Left lobe of liver (tissue), 2 donors: ENCODE data around the gene ZPR1. TPM values are rescaled to one million over a fixed set of nuclear protein-coding genes. Genes with fewer than 3 reads are reported as not detected.
A peak's percentile ranks its signal among the peaks of the same experiment; 100 is the strongest.

ENCODE experiments used
- ATAC-seq: fragments of 200-7000 bp; cut with Tn5 transposase; one replicate; pipeline ENCODE4 v1.9.1; 2020; ENCODE audit warnings: mild to moderate bottlenecking, moderate library complexity
- DNase-seq: peaks from one replicate; pipeline ENCODE4 v3.0.0-alpha.2; 2020; ENCODE audit warnings: low spot score
- total RNA-seq: library from RNA; stranded (reverse); gene quantifications from one replicate; pipeline ENCODE4 v1.2.1, GENCODE V29; 2021
- donor health status: DM: no; HTN: no; CAD: no; lungs with moderate emphysema.
- donor health status: DM: no; HTN: yes; CAD: no.

Gene ZPR1, protein sequence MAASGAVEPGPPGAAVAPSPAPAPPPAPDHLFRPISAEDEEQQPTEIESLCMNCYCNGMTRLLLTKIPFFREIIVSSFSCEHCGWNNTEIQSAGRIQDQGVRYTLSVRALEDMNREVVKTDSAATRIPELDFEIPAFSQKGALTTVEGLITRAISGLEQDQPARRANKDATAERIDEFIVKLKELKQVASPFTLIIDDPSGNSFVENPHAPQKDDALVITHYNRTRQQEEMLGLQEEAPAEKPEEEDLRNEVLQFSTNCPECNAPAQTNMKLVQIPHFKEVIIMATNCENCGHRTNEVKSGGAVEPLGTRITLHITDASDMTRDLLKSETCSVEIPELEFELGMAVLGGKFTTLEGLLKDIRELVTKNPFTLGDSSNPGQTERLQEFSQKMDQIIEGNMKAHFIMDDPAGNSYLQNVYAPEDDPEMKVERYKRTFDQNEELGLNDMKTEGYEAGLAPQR
- 53.4 TPM for total RNA-seq

DNA sequence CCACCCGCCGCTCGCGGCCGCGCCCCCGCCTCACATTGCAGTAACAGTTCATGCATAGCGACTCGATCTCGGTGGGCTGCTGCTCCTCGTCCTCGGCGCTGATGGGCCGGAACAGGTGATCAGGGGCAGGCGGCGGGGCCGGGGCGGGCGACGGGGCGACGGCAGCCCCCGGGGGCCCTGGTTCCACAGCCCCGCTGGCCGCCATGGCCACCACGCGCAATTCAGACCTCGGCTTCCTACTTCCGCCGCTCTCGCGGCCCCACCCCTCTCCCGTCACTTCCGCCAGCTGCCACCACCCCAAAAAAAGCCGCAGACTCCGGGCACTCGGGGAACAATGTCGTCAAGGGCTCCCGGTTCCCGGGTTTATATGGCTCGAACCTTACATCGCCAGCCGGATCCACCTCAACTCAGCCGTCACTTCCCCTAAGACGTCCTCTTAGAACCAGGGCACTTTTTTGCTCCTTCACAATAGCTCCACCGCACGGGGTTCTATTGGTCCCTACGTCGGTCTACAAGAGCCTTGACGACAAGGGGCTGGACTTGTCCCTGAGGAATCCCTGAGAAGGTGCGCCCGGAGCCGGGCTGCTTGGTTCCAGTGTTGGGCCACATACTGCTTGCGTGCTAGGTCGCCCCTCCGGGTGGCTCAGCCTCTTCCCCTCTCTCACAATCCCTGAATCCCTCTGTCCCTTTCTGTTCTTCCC lies at the start of gene ZPR1:
ZPR1 (minus strand) TSS at position 238 of the 701 bp plus-strand sequence; CDS start at position 205, 33 bp downstream.
- DNase-seq: peak; percentile 91
- peak; percentile 55 for ATAC-seq

DNA sequence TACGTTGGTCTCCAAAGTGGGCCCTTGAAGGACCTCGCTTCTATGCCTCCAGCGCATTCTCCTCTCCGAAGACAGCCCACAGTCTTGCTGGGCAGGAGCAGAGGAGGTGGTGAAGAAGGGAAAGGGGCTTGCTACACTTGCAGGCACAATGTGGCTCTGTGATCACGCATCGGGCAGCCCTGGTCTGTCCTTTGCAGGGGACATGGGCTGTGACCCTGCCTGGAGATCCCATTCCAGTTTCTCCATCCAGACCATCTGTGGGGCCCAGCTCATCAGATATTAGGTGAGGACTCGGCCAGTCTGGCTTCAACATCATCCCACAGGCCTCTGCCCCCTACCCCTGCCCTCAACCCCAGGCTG lies 48.8 kb upstream of the ZPR1 start:
- DNase-seq: no peak
- ATAC-seq: no peak

DNA sequence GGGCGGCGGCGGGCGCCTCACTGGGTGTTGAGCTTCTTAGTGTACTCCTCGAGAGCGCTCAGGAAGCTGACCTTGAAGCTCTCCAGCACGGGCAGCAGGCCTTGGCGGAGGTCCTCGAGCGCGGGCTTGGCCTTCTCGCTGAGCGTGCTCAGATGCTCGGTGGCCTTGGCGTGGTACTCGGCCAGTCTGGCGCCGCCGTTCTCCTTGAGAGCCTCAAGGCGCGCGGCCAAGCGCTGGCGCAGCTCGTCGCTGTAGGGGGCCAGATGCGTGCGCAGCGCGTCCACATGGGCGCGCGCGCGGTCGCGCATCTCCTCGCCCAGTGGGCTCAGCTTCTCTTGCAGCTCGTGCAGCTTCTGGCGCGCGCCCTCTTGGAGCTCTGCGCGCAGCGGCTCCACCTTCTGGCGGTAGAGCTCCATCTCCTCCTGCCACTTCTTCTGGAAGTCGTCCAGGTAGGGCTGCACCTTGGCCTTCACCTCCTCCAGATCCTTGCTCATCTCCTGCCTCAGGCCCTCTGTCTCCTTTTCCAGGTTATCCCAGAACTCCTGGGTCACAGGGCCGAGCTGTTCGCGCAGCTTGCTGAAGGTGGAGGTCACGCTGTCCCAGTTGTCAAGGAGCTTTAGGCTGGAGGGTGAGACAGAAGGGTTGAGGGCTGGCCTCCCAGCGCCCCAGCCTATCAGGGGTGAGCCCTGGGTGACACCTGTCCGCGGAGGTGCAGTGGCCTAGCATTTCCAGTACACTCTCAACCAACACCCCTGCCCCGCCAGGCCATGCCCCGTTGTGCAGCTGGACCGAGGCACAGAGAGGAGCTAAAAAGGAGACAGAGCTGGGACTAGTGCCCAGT lies 48.2 kb upstream of the ZPR1 start:
- peak; percentile 81 for DNase-seq
- peak; percentile 6 for ATAC-seq

DNA sequence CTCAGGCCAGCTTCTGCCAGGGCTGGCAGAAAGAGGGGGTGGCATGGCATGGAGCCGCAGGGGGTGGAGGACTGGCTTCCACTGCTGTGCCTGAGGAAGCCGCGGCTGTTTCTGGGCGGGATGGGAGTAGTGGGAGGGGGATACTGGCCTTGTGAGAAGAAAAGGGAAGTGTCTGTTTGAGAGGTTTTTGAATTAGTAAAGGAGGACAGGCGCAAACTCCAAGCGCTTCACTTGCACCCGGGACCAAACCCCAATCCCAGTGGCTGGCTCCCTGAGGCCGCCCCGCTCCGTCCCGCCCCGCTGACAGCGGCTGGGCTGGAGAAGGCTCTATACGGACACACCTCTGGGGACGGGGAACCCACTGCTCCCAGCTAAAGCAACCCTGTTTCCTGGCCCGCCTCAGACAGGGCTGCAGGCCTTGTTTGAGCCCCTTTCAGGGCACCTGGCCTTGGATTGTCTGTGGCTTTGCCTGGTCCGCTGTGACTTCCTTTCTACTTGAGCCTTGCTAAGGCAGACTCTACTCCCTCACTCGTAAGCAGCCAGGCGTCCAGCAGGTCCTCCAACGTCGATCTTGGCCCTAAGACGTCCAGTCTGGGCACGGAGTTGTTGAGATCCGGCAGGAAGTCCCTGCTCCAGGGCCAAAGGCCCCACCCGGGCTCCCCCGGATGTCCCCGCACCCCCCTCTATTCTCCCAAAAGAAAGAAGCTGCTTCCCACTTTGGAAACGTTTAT lies 47.4 kb upstream of the ZPR1 start:
- peak; percentile 29 for ATAC-seq
- DNase-seq: peak; percentile 86

DNA sequence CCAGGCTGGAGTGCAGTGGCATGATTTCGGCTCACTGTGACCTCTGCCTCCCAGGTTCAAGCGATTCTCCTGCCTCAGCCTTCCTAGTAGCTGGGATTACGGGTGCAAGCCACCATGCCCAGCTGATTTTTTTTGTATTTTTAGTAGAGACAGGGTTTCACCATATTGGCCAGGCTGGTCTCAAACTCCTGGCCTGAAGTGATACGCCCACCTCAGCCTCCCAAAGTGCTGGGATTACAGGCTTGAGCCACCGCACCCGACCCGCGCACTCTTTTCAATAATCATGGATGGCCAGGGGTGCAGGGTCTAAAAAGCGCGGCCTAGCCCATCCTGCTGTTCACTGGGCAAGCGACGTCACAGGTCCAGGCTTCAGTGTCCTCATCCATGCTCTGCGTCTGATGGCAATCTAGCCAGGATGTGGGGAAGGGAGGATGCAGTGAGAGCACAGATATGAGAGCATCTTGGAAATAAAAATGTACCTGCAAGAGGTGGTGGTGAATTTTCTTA lies 46.8 kb upstream of the ZPR1 start:
- peak; percentile 18 for ATAC-seq
- DNase-seq: peak; percentile 85

DNA sequence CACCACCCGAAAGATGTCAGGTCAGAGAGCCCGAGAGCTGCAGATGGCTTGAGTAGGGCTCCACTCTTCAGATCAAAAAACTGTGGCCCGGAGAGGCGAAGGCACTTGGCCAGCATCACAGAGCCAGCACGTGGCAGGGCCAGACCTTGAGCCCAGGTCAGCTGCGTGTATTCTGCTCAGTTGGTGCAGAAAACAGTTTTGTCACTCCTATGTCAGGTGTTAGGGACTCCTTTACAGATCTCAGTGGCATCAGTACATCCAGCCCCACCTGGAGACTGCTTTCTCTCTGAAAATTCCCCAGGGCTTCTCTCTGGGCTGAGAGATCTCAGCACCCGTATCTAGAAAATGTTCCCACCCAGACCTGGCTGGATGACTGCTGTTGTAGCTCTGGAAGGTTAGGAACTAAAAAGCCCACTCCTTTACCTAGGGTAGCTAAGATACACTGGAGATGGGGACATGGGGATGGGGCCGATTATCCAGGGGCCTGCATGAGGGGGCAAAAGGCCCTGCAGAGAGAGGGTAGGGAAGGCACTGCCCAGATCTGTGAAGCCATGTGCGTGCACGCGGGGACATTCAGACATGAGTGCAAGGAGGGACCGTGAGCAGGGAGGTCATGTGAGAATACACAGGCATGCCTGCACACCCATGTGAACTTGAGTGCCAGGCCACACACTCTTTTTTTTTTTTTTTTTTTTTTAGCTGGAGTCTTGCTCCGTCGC lies 46.2 kb upstream of the ZPR1 start:
- DNase-seq (peak; percentile 92), ATAC-seq (peak; percentile 19)

DNA sequence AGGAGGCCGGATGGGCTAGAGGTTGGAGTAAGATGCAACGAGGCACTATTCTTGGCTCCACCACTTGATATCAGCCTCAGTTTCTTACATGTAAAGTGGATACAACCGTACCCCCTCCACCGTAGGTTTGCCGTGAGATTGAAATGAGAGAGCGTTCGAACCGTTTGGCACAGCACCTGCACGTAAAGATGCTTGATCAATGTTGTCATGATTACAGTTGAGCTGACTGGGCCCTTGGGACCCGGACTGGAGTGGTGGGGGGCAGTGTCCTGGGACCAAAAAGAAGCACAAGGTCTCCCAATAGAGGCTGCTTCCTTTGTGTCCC lies 45.6 kb upstream of the ZPR1 start:
- ATAC-seq: no peak
- DNase-seq: no peak

DNA sequence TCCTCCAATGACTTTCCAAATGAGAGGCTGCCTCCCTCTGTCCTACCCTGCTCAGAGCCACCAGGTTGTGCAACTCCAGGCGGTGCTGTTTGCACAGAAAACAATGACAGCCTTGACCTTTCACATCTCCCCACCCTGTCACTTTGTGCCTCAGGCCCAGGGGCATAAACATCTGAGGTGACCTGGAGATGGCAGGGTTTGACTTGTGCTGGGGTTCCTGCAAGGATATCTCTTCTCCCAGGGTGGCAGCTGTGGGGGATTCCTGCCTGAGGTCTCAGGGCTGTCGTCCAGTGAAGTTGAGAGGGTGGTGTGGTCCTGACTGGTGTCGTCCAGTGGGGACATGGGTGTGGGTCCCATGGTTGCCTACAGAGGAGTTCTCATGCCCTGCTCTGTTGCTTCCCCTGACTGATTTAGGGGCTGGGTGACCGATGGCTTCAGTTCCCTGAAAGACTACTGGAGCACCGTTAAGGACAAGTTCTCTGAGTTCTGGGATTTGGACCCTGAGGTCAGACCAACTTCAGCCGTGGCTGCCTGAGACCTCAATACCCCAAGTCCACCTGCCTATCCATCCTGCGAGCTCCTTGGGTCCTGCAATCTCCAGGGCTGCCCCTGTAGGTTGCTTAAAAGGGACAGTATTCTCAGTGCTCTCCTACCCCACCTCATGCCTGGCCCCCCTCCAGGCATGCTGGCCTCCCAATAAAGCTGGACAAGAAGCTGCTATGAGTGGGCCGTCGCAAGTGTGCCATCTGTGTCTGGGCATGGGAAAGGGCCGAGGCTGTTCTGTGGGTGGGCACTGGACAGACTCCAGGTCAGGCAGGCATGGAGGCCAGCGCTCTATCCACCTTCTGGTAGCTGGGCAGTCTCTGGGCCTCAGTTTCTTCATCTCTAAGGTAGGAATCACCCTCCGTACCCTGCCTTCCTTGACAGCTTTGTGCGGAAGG lies 44.8 kb upstream of the ZPR1 start:
- DNase-seq: peak; percentile 76
- ATAC-seq: no peak

DNA sequence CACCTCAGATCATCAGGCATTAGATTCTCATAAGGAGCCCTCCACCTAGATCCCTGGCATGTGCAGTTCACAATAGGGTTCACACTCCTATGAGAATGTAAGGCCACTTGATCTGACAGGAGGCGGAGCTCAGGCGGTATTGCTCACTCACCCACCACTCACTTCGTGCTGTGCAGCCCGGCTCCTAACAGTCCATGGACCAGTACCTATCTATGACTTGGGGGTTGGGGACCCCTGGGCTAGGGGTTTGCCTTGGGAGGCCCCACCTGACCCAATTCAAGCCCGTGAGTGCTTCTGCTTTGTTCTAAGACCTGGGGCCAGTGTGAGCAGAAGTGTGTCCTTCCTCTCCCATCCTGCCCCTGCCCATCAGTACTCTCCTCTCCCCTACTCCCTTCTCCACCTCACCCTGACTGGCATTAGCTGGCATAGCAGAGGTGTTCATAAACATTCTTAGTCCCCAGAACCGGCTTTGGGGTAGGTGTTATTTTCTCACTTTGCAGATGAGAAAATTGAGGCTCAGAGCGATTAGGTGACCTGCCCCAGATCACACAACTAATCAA lies 44.0 kb upstream of the ZPR1 start:
- ATAC-seq (no peak), DNase-seq (no peak)

DNA sequence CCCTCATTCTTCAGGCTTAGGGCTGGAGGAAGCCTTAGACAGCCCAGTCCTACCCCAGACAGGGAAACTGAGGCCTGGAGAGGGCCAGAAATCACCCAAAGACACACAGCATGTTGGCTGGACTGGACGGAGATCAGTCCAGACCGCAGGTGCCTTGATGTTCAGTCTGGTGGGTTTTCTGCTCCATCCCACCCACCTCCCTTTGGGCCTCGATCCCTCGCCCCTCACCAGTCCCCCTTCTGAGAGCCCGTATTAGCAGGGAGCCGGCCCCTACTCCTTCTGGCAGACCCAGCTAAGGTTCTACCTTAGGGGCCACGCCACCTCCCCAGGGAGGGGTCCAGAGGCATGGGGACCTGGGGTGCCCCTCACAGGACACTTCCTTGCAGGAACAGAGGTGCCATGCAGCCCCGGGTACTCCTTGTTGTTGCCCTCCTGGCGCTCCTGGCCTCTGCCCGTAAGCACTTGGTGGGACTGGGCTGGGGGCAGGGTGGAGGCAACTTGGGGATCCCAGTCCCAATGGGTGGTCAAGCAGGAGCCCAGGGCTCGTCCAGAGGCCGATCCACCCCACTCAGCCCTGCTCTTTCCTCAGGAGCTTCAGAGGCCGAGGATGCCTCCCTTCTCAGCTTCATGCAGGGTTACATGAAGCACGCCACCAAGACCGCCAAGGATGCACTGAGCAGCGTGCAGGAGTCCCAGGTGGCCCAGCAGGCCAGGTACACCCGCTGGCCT lies 42.5 kb upstream of the ZPR1 start:
- no peak for ATAC-seq
- peak; percentile 44 for DNase-seq

DNA sequence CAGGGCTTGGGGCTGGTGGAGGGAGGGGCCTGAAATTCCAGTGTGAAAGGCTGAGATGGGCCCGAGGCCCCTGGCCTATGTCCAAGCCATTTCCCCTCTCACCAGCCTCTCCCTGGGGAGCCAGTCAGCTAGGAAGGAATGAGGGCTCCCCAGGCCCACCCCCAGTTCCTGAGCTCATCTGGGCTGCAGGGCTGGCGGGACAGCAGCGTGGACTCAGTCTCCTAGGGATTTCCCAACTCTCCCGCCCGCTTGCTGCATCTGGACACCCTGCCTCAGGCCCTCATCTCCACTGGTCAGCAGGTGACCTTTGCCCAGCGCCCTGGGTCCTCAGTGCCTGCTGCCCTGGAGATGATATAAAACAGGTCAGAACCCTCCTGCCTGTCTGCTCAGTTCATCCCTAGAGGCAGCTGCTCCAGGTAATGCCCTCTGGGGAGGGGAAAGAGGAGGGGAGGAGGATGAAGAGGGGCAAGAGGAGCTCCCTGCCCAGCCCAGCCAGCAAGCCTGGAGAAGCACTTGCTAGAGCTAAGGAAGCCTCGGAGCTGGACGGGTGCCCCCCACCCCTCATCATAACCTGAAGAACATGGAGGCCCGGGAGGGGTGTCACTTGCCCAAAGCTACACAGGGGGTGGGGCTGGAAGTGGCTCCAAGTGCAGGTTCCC lies 41.8 kb upstream of the ZPR1 start, which contains the start of gene APOC3:
APOC3 (plus strand) TSS at position 383 of the 659 bp plus-strand sequence. CDS start 676 bp downstream, outside the sequence.
- peak; percentile 42 for ATAC-seq
- peak; percentile 97 for DNase-seq

DNA sequence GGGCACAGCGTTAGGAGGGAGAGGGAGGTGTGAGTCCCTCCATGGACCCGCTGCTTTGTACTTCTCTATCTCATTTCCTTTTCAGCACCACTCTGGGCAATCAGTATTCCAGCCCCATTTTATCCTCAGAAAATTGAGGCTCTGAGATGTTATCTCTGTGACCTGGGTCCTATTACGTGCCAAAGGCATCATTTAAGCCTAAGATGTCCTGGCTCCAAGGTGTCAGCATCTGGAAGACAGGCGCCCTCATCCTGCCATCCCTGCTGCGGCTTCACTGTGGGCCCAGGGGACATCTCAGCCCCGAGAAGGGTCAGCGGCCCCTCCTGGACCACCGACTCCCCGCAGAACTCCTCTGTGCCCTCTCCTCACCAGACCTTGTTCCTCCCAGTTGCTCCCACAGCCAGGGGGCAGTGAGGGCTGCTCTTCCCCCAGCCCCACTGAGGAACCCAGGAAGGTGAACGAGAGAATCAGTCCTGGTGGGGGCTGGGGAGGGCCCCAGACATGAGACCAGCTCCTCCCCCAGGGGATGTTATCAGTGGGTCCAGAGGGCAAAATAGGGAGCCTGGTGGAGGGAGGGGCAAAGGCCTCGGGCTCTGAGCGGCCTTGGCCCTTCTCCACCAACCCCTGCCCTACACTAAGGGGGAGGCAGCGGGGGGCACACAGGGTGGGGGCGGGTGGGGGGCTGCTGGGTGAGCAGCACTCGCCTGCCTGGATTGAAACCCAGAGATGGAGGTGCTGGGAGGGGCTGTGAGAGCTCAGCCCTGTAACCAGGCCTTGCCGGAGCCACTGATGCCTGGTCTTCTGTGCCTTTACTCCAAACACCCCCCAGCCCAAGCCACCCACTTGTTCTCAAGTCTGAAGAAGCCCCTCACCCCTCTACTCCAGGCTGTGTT lies 41.1 kb upstream of the ZPR1 start:
- ATAC-seq: peak; percentile 43
- DNase-seq: peak; percentile 93

DNA sequence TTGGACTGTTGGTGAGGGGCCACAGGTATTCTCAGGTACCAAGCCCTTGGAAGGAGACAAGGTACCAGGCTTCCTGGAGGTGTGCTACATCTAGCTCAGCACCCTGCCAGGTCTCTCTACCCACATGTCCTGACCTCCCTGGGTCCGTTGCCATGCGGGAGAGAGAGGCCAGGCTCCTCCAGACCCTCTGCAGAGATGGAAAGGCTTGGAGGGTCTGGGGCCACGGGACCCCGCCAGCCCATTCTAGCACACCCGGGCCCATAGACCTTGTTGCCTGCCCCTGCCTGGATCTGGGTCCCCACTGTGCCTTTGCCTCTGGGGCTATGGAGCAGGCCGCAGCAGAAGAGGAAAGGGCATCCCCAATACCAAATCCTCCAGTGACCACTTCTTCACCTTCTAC lies 39.6 kb upstream of the ZPR1 start:
- ATAC-seq (no peak), DNase-seq (peak; percentile 48)

DNA sequence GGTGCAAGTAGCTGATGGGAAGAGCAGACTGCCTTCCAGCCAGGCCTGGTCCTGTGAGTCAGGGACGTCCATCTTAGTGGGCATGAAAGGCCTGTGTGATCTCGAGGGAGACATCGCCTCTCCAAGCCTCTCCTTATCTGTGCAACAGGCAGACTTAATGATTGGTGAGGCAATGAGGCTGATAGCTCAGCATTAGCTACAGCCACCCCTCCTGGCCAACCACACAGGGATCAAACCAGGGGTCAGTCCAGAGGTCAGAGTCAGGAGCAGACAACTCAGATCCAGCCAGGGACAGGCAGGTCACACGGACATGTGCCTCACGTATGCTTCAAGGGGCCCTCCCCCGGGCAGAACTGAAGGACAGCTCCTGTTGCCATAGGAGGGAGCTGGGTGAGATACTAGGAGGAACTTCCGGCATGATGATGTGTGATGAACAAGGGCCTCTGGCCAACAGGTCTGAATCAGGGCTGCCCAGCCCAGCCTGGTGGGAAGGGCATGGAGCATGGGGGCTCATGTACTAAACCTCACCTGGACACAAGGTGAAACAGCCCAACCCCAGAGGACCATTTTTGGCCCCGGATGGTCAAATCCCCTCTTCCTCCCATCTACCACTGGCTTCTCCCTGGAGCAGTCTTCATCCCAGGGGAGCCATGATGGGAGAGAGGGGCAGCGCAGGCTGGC lies 39.1 kb upstream of the ZPR1 start:
- peak; percentile 97 for DNase-seq
- ATAC-seq: peak; percentile 48
